H1 (cell line): ENCODE data around the gene HOXB6. TPM values are rescaled to one million over a fixed set of nuclear protein-coding genes. Genes with fewer than 3 reads are reported as not detected.
A peak's percentile ranks its signal among the peaks of the same experiment; 100 is the strongest.

Source experiments
- CTCF ChIA-PET: fragments of 300-600 bp; sonication (Branson Sonifier 250); formaldehyde crosslinking; loops from one replicate; lab custom pipeline; 2021; ENCODE audit not compliant: partially characterized antibody; lab: Charles Lee
- POLR2A ChIA-PET: fragments of 300-600 bp; sonication (Branson Sonifier 250); formaldehyde crosslinking; loops from one replicate; lab custom pipeline; 2021; ENCODE audit warnings: inconsistent platforms; ENCODE audit not compliant: partially characterized antibody; lab: Charles Lee
- DNase-seq, 2 experiments: peaks; one replicate each; pipeline versions ENCODE4 v3.0.0 to v3.0.0-alpha.2; 2010 to 2022; ENCODE audit warnings: low spot score in 2 of 2, low read depth in 1 of 2, mixed read lengths in 1 of 2
- FAIRE-seq: peaks from 2 replicates; lab custom pipeline; 2011; peaks lifted over from hg19 to GRCh38; lab: Jason Lieb, UNC
- H2AFZ ChIP-seq: 2 replicates; pipeline ENCODE4 v1.8.1; 2012; ENCODE audit warnings: low read length, inconsistent platforms
- H2AK5ac ChIP-seq: 2 replicates; pipeline ENCODE4 v1.6.1; 2013; ENCODE audit warnings: low read depth, low read length
- H2BK120ac ChIP-seq: replicated peaks from 2 replicates; pipeline ENCODE3; 2013; ENCODE audit warnings: low read depth, low read length, inconsistent platforms
- H2BK12ac ChIP-seq: 2 replicates; pipeline ENCODE4 v1.6.1; 2013; ENCODE audit warnings: low read depth, low read length
- H2BK15ac ChIP-seq: 2 replicates; pipeline ENCODE4 v1.6.1; 2013; ENCODE audit warnings: low read length
- H2BK20ac ChIP-seq: 2 replicates; pipeline ENCODE4 v1.6.1; 2013; ENCODE audit warnings: low read length
- H2BK5ac ChIP-seq: 2 replicates; pipeline ENCODE4 v1.6.1; 2013; ENCODE audit warnings: low read depth, low read length
- H3K14ac ChIP-seq: 2 replicates; pipeline ENCODE4 v1.6.1; 2013; ENCODE audit warnings: inconsistent platforms; ENCODE audit not compliant: insufficient read length
- H3K18ac ChIP-seq: 2 replicates; pipeline ENCODE4 v1.6.1; 2013; ENCODE audit warnings: low read length; ENCODE audit errors: extremely low read depth
- H3K23ac ChIP-seq: 2 replicates; pipeline ENCODE4 v1.6.1; 2013; ENCODE audit warnings: inconsistent platforms; ENCODE audit not compliant: insufficient read length
- H3K23me2 ChIP-seq: 2 replicates; pipeline ENCODE4 v1.6.1; 2013; ENCODE audit warnings: low read depth, low read length
- H3K27ac ChIP-seq: 2 replicates; pipeline ENCODE4 v1.6.1; 2011; ENCODE audit warnings: low read depth, low read length, inconsistent platforms
- H3K27me3 ChIP-seq, 4 experiments: replicated peaks in 1 of 4; 1 replicate in 1 of 4; 2 replicates in 3 of 4; pipeline versions ENCODE4 v1.6.1 to v1.8.1; 2011 to 2013; ENCODE audit warnings: low read length in 3 of 4, mild to moderate bottlenecking in 3 of 4, inconsistent platforms in 2 of 4, mixed read lengths in 2 of 4, moderate library complexity in 1 of 4; ENCODE audit not compliant: control insufficient read depth in 3 of 4, insufficient read depth in 3 of 4; ENCODE audit errors: extremely low read depth in 1 of 4
- H3K36me3 ChIP-seq, 4 experiments: 2 replicates each; pipeline versions ENCODE4 v1.6.1 to v1.8.1; 2011 to 2013; ENCODE audit warnings: mild to moderate bottlenecking in 4 of 4, low read length in 3 of 4, moderate library complexity in 2 of 4, control low read depth in 1 of 4, inconsistent platforms in 1 of 4; ENCODE audit not compliant: insufficient read depth in 4 of 4, control insufficient read depth in 2 of 4
- H3K4ac ChIP-seq: replicated peaks from 2 replicates; pipeline ENCODE3; 2013; ENCODE audit warnings: low read length, low read depth, mixed read lengths, inconsistent platforms; ENCODE audit not compliant: insufficient read length
- H3K4me1 ChIP-seq, 4 experiments: replicated peaks in 1 of 4; 1 replicate in 1 of 4; 2 replicates in 3 of 4; pipeline versions ENCODE4 v1.6.1 to v1.8.1; 2011 to 2013; ENCODE audit warnings: low read length in 3 of 4, inconsistent platforms in 2 of 4, mixed read lengths in 1 of 4; ENCODE audit not compliant: insufficient read depth in 4 of 4, control insufficient read depth in 3 of 4
- H3K4me2 ChIP-seq, 2 experiments: 2 replicates each; pipeline versions ENCODE4 v1.6.1 to v1.8.1; 2011 to 2013; ENCODE audit warnings: low read depth in 2 of 2, low read length in 2 of 2, control low read depth in 1 of 2, inconsistent platforms in 1 of 2, mild to moderate bottlenecking in 1 of 2; ENCODE audit not compliant: insufficient read depth in 1 of 2
- H3K4me3 ChIP-seq, 4 experiments: fragments of 200-600, 300-600 bp in 1 of 4; sonication (generic), shearing (Covaris generic), sonication (Bioruptor Twin) in 1 of 4; 2 replicates each; pipeline versions ENCODE4 v1.5.1 to v1.8.1; 2011 to 2016; ENCODE audit warnings: low read length in 4 of 4, low read depth in 3 of 4, control low read depth in 2 of 4, inconsistent platforms in 2 of 4, mild to moderate bottlenecking in 2 of 4, mixed read lengths in 1 of 4, moderate library complexity in 1 of 4; ENCODE audit not compliant: insufficient read depth in 2 of 4; ENCODE audit errors: extremely low read depth in 1 of 4
- H3K56ac ChIP-seq: replicated peaks from 2 replicates; pipeline ENCODE3; 2013; ENCODE audit warnings: low read depth, mild to moderate bottlenecking, mixed read lengths, low read length, inconsistent platforms; ENCODE audit not compliant: insufficient read length
- H3K79me1 ChIP-seq: 2 replicates; pipeline ENCODE4 v1.6.1; 2013; ENCODE audit warnings: low read depth, low read length, control low read depth
- H3K79me2 ChIP-seq, 2 experiments: 2 replicates each; pipeline versions ENCODE4 v1.6.1 to v1.8.1; 2012 to 2013; ENCODE audit warnings: low read length in 2 of 2, mild to moderate bottlenecking in 2 of 2, inconsistent platforms in 1 of 2; ENCODE audit not compliant: insufficient read depth in 2 of 2, control insufficient read depth in 1 of 2
- H3K9ac ChIP-seq, 4 experiments: replicated peaks in 1 of 4; 1 replicate in 1 of 4; 2 replicates in 3 of 4; pipeline versions ENCODE4 v1.6.1 to v1.8.1; 2011 to 2013; ENCODE audit warnings: low read depth in 3 of 4, low read length in 3 of 4, control low read depth in 2 of 4, mild to moderate bottlenecking in 2 of 4, moderate library complexity in 2 of 4, inconsistent platforms in 1 of 4; ENCODE audit errors: extremely low read depth in 1 of 4
- H3K9me3 ChIP-seq, 2 experiments: 2 replicates each; pipeline versions ENCODE4 v1.6.1 to v1.8.1; 2012 to 2013; ENCODE audit warnings: mild to moderate bottlenecking in 2 of 2, moderate library complexity in 2 of 2, control low read depth in 1 of 2, inconsistent platforms in 1 of 2, low read depth in 1 of 2, low read length in 1 of 2, mixed read lengths in 1 of 2; ENCODE audit not compliant: insufficient read depth in 2 of 2
- H4K20me1 ChIP-seq, 2 experiments: replicated peaks in 1 of 2; 2 replicates each; pipeline versions ENCODE3 to v1.8.1; 2011 to 2013; ENCODE audit warnings: inconsistent platforms in 2 of 2, low read length in 2 of 2, mild to moderate bottlenecking in 1 of 2; ENCODE audit not compliant: insufficient read depth in 2 of 2, control insufficient read depth in 1 of 2
- H4K5ac ChIP-seq: 2 replicates; pipeline ENCODE4 v1.6.1; 2013; ENCODE audit warnings: low read length, low read depth, mixed read lengths, inconsistent platforms; ENCODE audit not compliant: insufficient read length
- H4K8ac ChIP-seq: 2 replicates; pipeline ENCODE4 v1.8.0; 2013; ENCODE audit warnings: mild to moderate bottlenecking, moderate library complexity, low read length, inconsistent platforms; ENCODE audit not compliant: insufficient read depth; ENCODE audit errors: extremely low read depth
- H4K91ac ChIP-seq: replicated peaks from 2 replicates; pipeline ENCODE3; 2013; ENCODE audit warnings: low read length, mixed read lengths, inconsistent platforms; ENCODE audit not compliant: insufficient read length
- ASH2L ChIP-seq: fragments of 200-600, 300-600 bp; sonication (generic); IDR thresholded peaks from one replicate; pipeline ENCODE4 v1.7.1; 2017; ENCODE audit warnings: low read length
- CBX8 ChIP-seq: fragments of 300-800, 300-1000 bp; sonication (generic); IDR thresholded peaks from 2 replicates; pipeline ENCODE4 v1.7.1; 2016; ENCODE audit warnings: low read depth, low read length, borderline replicate concordance
- NRF1 ChIP-seq: IDR thresholded peaks from 2 replicates; pipeline ENCODE4 v1.6.1; 2011; ENCODE audit warnings: mild to moderate bottlenecking, low read depth, low read length, improper control_type of control experiment
- POLR2A ChIP-seq, 2 experiments: IDR thresholded peaks; 1 replicate in 1 of 2; 2 replicates in 1 of 2; pipeline ENCODE4 v1.6.1; 2011; ENCODE audit warnings: low read depth in 2 of 2, low read length in 2 of 2, mild to moderate bottlenecking in 2 of 2; ENCODE audit errors: control extremely low read depth in 1 of 2
- RNF2 ChIP-seq: fragments of 200-900, 300-1000 bp; sonication (generic); IDR thresholded peaks from 2 replicates; pipeline ENCODE4 v1.7.1; 2016; ENCODE audit warnings: borderline replicate concordance, low read depth, mild to moderate bottlenecking, antibody characterized with exemption, low read length; ENCODE audit not compliant: poor library complexity, severe bottlenecking; ENCODE audit errors: missing control alignments
- WGBS, 2 experiments: shearing (Covaris generic) in 1 of 2; methylation state at CpG; one replicate each; pipeline versions ENCODE4 v1.1.6 to v1.1.7; 2013 to 2015; ENCODE audit warnings: low lambda C conversion rate in 2 of 2, mixed read lengths in 2 of 2, inconsistent platforms in 1 of 2, low coverage in 1 of 2, missing lambda C conversion rate in 1 of 2; ENCODE audit not compliant: insufficient replicate concordance in 2 of 2, insufficient coverage in 1 of 2, insufficient read length in 1 of 2; ENCODE audit errors: extremely low coverage in 1 of 2, missing lambda C conversion rate in 1 of 2; 5-methylcytosine and 5-hydroxymethylcytosine counted together
- polyA plus RNA-seq, 7 experiments: library from polyadenylated mRNA; depleted of rRNA in 3 of 7; stranded (reverse) in 5 of 7; unstranded in 2 of 7; fragments of >200 nt in 5 of 7; fragments of 200-250 nt in 2 of 7; gene quantifications; 1 replicate in 5 of 7; 2 replicates in 1 of 7; 4 replicates in 1 of 7; pipeline versions ENCODE4 v1.2.1 to v1.2.3, GENCODE V29; 2011 to 2013; ENCODE audit warnings: missing spikeins in 2 of 7, mixed read lengths in 2 of 7
- total RNA-seq: library from RNA; stranded (reverse); fragmentation: NEBNext Ultra II Directional; extraction: Animal tissue kit (Norgen Biotek cat#: 25700); gene quantifications from 2 replicates; pipeline ENCODE4 v1.2.1, GENCODE V29; 2021
- TF ChIP-seq, protein P1 (sequence below): IDR thresholded peaks from 2 replicates; pipeline ENCODE4 v1.6.1; 2011; ENCODE audit warnings: low read length, improper control_type of control experiment

The HOXB6 gene
- total and polyA plus RNA-seq, 2 of the 8 experiments (the other 6 are each of a cell fraction or from before 2014, with no cell fraction given), result not detected

DNA sequence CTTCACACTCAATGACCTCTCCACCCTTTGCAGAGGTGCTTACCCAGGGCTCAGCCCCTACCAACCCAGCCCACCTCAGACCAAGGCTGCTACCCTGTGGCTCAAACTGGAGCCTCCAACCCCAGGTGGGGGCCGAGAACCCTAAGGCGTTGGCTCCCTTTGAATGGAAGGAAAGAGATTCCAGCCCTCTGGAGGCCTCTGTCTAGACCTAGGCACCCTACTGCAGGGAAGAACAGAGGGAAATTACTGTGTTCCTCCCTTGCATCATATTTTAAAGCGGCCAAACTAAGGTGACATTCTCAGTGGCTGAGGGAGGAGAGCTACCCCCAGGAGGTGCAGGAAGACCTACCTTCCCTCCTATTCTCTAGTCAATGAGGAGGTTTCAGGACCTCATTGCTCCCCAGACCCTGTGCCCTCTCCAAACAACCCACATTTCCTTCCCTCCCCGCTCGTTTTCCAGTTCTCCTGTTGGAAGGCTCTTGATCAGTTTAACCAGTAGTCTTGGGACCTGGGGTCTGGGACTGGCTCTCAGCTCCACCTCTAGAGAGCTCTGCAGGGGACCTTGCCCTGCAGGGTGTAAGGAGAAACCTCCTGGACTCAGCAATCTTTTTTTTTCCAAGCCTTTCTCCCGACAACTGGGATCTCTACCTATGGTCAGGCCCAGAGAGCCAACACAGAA is 15.8 kb upstream of the HOXB6 start:
- H2BK20ac ChIP-seq, result no peak overlapping the region
- H2BK12ac ChIP-seq, result no peak overlapping the region
- no peak overlapping the region for H2BK5ac ChIP-seq
- H3K23ac ChIP-seq, result no peak overlapping the region
- no peak overlapping the region for H3K9ac ChIP-seq
- H2AK5ac ChIP-seq, result peak overlapping the region; percentile 75; the same call in 1 of the 2 replicates
- H3K4me1 ChIP-seq, result peaks cover 0 to 3% (median 2%) of the 10 kb centered on the region in 4 experiments; a peak in 5 of 7 replicates
- H4K20me1 ChIP-seq, result peaks cover 26 to 46% of the 10 kb centered on the region in 2 experiments
- peaks cover 98 to 100% (median 99%) of the 10 kb centered on the region in 4 experiments for H3K27me3 ChIP-seq
- no peak for DNase-seq
- no peaks in the 10 kb centered on the region for H3K9me3 ChIP-seq
- no peaks in the 10 kb centered on the region for H3K79me2 ChIP-seq
- H4K8ac ChIP-seq, result no peak overlapping the region
- H3K56ac ChIP-seq, result no peak overlapping the region
- no peak overlapping the region for H3K14ac ChIP-seq
- no peak for TF ChIP-seq ASH2L
- TF ChIP-seq, protein P1, sequence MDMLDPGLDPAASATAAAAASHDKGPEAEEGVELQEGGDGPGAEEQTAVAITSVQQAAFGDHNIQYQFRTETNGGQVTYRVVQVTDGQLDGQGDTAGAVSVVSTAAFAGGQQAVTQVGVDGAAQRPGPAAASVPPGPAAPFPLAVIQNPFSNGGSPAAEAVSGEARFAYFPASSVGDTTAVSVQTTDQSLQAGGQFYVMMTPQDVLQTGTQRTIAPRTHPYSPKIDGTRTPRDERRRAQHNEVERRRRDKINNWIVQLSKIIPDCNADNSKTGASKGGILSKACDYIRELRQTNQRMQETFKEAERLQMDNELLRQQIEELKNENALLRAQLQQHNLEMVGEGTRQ, result no peak
- no peak for TF ChIP-seq POLR2A (IDR thresholded peaks at IDR 0.05; ENCODE audit: control extremely low read depth in 1 of 2, low read depth in 2 of 2, low read length in 2 of 2)
- 0 out of 2 replicates have a peak, but pooled peaks have one; percentile 28 for TF ChIP-seq CBX8
- no peak for TF ChIP-seq NRF1
- TF ChIP-seq RNF2, result peak; percentile 5
- no peak overlapping the region for H2BK15ac ChIP-seq
- no peak for FAIRE-seq
- no peak overlapping the region for H3K4me3 ChIP-seq
- no peak overlapping the region for H3K18ac ChIP-seq
- ChIA-PET POLR2A (no interaction called here), CTCF (interaction anchor here (0.9 to 4.4 kb wide), 11 partner anchors 11 to 359 kb away, joined by 3 to 21 read pairs (median 4); partner anchors contain the start of gene HOXB5)
- H3K36me3 ChIP-seq, result peaks cover 0 to 13% (median 0%) of the 10 kb centered on the region in 4 experiments; a peak in 1 of 8 replicates
- H3K27ac ChIP-seq, result no peak overlapping the region
- no peaks in the 10 kb centered on the region for H3K79me1 ChIP-seq
- no peak overlapping the region for H3K4ac ChIP-seq
- no peak overlapping the region for H2AFZ ChIP-seq
- no peak overlapping the region for H2BK120ac ChIP-seq
- 20% methylated on average over 6 of the region's 6 CpGs; no CpG with 5 or more reads in 1 of the 2 experiments for WGBS, 2 experiments
- no peak overlapping the region for H4K91ac ChIP-seq
- no peaks in the 10 kb centered on the region; the same call in 1 of the 2 replicates for H3K23me2 ChIP-seq
- H3K4me2 ChIP-seq, result no peak overlapping the region
- no peak overlapping the region for H4K5ac ChIP-seq
